Nephron progenitor cell (in vitro differentiated cells): Measurements from ENCODE around the gene ACIN1.

ENCODE experiments used
- DNase-seq: peaks from one replicate; pipeline ENCODE4 v3.0.0; 2021
- H3K27ac Mint-ChIP-seq: 2 replicates; pipeline ENCODE4 v1.8.0; 2021; ENCODE audit warnings: mild to moderate bottlenecking, moderate library complexity, mixed read lengths
- H3K27me3 Mint-ChIP-seq: 2 replicates; pipeline ENCODE4 v1.8.0; 2021; ENCODE audit warnings: mild to moderate bottlenecking, low read depth, mixed read lengths; ENCODE audit not compliant: poor library complexity
- H3K36me3 Mint-ChIP-seq: 2 replicates; pipeline ENCODE4 v1.8.0; 2021; ENCODE audit warnings: low read depth, mixed read lengths
- H3K4me1 Mint-ChIP-seq: 2 replicates; pipeline ENCODE4 v1.8.0; 2021; ENCODE audit warnings: mixed read lengths
- H3K4me3 Mint-ChIP-seq: 2 replicates; pipeline ENCODE4 v1.8.0; 2021; ENCODE audit warnings: mild to moderate bottlenecking, moderate library complexity, mixed read lengths
- H3K9me3 Mint-ChIP-seq: 2 replicates; pipeline ENCODE4 v1.8.0; 2021; ENCODE audit warnings: mild to moderate bottlenecking, moderate library complexity, mixed read lengths
- TF ChIP-seq, protein P1 (sequence below): fragments of 200-600 bp; sonication (generic); IDR thresholded peaks from 2 replicates; pipeline ENCODE4 v1.5.0; 2021; ENCODE audit warnings: antibody characterized with exemption

The ACIN1 gene

DNA sequence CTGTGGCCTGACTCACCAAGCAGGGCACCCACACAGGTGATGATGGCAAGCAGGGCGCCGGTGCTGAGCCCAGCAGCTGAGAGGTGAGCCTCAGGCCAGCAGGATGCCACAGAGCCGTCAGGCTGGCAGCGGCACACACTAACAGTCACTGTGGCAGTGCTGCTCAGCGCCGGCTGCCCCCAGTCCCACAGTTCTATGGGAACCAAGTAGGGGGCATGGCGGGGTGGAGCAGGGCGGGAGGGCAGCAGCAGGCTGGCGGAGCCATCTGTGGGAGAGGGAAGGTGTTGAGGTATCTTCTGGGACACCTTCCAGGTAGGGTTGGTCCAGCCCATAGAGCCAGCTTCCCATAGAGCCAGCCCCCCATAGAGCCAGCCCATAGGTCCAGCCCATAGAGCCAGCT, 45.9 kb downstream of the ACIN1 start:
- no peak overlapping the region for H3K27ac Mint-ChIP-seq
- H3K4me1 Mint-ChIP-seq: peaks cover 61% of the 10 kb centered on the region
- peaks cover 3% of the 10 kb centered on the region for H3K27me3 Mint-ChIP-seq
- TF ChIP-seq, protein P1, sequence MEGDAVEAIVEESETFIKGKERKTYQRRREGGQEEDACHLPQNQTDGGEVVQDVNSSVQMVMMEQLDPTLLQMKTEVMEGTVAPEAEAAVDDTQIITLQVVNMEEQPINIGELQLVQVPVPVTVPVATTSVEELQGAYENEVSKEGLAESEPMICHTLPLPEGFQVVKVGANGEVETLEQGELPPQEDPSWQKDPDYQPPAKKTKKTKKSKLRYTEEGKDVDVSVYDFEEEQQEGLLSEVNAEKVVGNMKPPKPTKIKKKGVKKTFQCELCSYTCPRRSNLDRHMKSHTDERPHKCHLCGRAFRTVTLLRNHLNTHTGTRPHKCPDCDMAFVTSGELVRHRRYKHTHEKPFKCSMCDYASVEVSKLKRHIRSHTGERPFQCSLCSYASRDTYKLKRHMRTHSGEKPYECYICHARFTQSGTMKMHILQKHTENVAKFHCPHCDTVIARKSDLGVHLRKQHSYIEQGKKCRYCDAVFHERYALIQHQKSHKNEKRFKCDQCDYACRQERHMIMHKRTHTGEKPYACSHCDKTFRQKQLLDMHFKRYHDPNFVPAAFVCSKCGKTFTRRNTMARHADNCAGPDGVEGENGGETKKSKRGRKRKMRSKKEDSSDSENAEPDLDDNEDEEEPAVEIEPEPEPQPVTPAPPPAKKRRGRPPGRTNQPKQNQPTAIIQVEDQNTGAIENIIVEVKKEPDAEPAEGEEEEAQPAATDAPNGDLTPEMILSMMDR: no peak
- H3K9me3 Mint-ChIP-seq: peaks cover 3% of the 10 kb centered on the region
- no peak for DNase-seq
- H3K4me3 Mint-ChIP-seq: no peak overlapping the region
- H3K36me3 Mint-ChIP-seq: peaks cover 47% of the 10 kb centered on the region

DNA sequence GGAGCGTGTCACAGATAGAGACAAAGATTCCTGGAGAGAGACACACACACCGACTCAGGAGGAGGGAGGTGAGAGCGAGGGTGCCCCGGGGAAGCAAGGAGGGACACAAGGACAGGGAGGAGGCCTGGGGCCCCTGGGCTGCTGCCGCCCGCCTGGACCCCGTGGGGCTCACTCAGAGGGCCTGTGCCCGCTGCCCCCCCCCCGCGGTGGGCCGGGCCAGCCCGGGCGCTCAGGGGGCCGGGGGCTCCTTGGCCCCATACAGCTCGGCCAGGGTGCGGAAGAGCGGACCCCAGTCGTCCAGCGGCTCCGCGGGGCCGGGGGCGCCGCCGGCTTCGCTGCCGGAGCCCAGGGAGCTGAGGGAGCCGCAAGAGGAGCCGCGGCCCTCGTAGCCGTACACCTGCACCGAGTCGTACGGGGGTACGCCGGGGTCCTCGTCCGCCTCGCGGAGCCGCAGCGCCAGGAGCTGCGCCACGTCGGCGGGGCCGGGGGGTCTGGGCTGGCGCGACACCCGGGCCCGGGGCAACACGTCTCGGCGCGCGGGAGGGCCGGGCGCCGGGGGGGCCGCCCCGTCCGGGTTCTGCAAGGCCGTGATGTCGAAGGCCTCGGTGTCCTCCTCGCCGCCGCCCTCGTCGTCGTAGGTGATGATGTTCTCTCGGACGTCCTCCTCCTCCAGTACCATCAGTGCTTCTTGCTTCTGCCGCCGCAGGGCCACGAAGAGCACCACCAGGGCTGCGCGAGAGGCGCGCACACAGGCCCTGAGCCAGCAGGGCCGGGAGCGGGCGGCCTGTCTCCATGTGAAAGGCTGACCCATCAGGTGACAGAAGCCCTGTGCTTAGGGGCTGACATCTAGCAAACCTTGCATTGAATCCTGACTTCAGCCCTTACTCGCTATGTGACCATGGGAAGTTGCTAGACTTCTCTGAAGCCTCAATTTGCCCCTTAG, 46.9 kb downstream of the ACIN1 start:
- TF ChIP-seq, protein P1: no peak
- H3K9me3 Mint-ChIP-seq: peaks cover 3% of the 10 kb centered on the region

DNA sequence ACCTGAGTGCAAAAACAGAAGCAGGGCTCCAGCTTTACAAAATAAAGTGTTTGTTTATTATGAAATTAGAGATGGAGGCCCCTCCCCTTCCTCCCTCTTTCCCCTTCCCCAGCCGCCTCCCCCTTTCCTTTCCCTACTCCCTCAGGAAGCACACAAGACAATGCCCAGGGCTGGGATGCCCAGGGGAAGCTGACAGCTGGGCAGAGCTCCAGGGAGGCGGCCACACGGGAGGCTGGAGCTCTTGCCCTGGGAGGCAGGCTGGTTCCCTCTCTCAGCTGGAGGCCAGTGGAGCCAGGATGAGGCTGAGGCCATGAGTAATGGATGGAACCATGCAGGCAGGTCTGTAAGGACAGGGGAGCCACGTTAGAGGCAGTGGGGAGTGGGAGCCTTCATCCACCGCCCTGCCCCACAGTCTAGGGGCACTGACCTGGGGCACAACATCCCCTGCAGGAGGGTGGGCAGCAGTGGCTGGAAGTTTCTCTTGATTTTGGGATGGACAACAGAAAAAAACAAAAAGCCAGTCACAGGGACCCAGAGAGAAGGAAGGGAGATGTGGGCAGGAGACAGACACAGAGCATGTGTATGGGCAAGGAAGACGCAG, 47.8 kb downstream of the ACIN1 start:
- H3K4me1 Mint-ChIP-seq: peaks cover 58% of the 10 kb centered on the region
- no peak for DNase-seq
- TF ChIP-seq, protein P1: no peak
- H3K4me3 Mint-ChIP-seq: no peak overlapping the region
- peak overlapping the region; percentile 85 for H3K27ac Mint-ChIP-seq
- H3K9me3 Mint-ChIP-seq: peaks cover 3% of the 10 kb centered on the region
- H3K27me3 Mint-ChIP-seq: peaks cover 3% of the 10 kb centered on the region
- H3K36me3 Mint-ChIP-seq: peaks cover 31% of the 10 kb centered on the region

More for the DNA sequence above, 46.9 kb downstream of the ACIN1 start:
- no peak for DNase-seq
- no peak overlapping the region for H3K4me3 Mint-ChIP-seq
- H3K4me1 Mint-ChIP-seq: peaks cover 61% of the 10 kb centered on the region
- peak overlapping the region; percentile 85 for H3K27ac Mint-ChIP-seq
- peaks cover 3% of the 10 kb centered on the region for H3K27me3 Mint-ChIP-seq
- H3K36me3 Mint-ChIP-seq: peaks cover 39% of the 10 kb centered on the region

DNA sequence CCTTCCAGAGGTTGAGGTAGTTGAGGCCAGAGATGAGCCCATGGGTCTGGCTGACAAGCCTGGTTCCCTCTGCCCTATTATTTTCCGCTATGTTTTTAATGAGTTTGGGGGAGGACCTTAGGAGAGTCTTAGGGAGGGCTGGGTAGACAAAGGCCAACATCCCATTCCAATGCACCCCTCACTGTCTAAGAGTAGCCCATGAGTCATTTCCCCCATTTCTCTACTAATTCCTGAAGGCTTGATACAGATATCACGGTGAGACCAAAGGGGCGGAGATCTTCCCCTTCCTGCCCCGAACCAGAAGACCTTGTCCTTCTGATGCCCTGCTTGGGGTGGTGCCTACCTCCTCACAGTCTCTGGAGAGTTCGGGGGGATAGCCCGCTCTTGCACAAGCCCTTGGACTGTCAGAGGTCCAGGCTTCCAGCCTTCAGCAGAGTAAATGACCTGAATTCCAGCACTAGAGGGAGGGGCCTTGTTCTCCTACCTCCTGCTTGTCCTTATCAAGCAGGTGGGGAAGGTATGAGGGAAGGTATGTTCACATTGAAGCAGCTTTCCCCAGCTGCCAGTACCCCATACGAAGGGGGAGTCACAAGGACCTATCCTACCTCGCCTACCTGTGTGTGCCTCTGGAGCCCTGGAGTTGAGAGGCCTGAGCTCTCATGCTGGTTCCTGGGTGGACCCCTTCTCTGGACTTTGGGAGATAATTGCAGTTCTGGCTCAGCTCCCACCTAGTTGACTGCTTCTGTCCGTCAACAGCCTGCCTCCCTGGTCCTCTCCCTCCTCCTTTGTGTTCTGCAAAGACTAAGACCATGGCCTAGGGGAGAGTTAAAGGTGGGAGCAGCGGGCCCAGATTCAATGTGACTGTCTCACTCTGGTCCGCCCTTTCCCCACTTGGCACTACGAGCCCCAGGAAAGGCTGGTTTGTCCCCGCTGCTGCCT, 49.2 kb downstream of the ACIN1 start:
- TF ChIP-seq, protein P1: no peak
- no peak overlapping the region for H3K4me3 Mint-ChIP-seq
- H3K4me1 Mint-ChIP-seq: peaks cover 51% of the 10 kb centered on the region
- no peak for DNase-seq
- peak overlapping the region; percentile 82 for H3K27ac Mint-ChIP-seq
- H3K36me3 Mint-ChIP-seq: peaks cover 30% of the 10 kb centered on the region
- peaks cover 3% of the 10 kb centered on the region for H3K9me3 Mint-ChIP-seq
- H3K27me3 Mint-ChIP-seq: peaks cover 3% of the 10 kb centered on the region

DNA sequence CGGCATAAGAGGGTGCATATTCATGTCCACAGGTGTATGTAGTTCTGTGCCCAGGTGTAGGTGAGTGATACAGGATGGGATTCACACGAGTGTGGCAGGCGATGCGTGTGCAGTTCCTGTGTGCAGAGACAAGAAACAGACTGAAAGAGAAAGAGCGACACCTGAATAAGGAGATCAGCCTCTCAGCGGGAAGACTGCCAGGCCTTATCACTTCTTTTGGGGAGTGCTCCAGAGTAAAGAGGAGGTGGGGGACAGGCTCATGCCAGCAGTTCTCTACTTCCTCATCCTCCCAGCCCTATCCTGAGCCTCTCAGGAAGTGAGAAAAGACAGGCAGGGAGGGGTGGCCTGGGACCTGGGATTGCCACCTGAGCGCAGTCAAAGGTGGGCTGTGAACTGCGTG, 50.1 kb downstream of the ACIN1 start:
- peaks cover 51% of the 10 kb centered on the region for H3K4me1 Mint-ChIP-seq
- TF ChIP-seq, protein P1: no peak
- no peak for DNase-seq
- H3K9me3 Mint-ChIP-seq: peaks cover 3% of the 10 kb centered on the region
- H3K27me3 Mint-ChIP-seq: peaks cover 6% of the 10 kb centered on the region
- no peak overlapping the region for H3K4me3 Mint-ChIP-seq
- peaks cover 23% of the 10 kb centered on the region for H3K36me3 Mint-ChIP-seq
- H3K27ac Mint-ChIP-seq: peak overlapping the region; percentile 81
